IPS-18a (cell line): ENCODE data around the gene GPR179.
"Not testable (repeated sequence)": the region's sequence is repeated elsewhere in the genome, so short reads cannot be mapped to it uniquely, and the experiment has no call there.

Experiments
- H3K27ac ChIP-seq: one replicate; pipeline ENCODE4 v1.5.1; 2013; ENCODE audit warnings: low read length
- H3K27me3 ChIP-seq: one replicate; pipeline ENCODE4 v1.6.1; 2013; ENCODE audit warnings: mild to moderate bottlenecking, low read length; ENCODE audit not compliant: control insufficient read depth, insufficient read depth
- H3K36me3 ChIP-seq: one replicate; pipeline ENCODE4 v1.6.1; 2013; ENCODE audit warnings: low read depth, low read length; ENCODE audit not compliant: control insufficient read depth
- H3K4me1 ChIP-seq: one replicate; pipeline ENCODE4 v1.6.1; 2013; ENCODE audit warnings: low read depth, low read length; ENCODE audit not compliant: control insufficient read depth
- H3K4me3 ChIP-seq: one replicate; pipeline ENCODE4 v1.5.1; 2013; ENCODE audit warnings: low read length
- H3K9ac ChIP-seq: one replicate; pipeline ENCODE4 v1.6.1; 2013; ENCODE audit warnings: mild to moderate bottlenecking, low read length, moderate library complexity
- H3K9me3 ChIP-seq: one replicate; pipeline ENCODE4 v1.6.1; 2013; ENCODE audit warnings: low read depth, low read length; ENCODE audit not compliant: control insufficient read depth

Gene GPR179

DNA sequence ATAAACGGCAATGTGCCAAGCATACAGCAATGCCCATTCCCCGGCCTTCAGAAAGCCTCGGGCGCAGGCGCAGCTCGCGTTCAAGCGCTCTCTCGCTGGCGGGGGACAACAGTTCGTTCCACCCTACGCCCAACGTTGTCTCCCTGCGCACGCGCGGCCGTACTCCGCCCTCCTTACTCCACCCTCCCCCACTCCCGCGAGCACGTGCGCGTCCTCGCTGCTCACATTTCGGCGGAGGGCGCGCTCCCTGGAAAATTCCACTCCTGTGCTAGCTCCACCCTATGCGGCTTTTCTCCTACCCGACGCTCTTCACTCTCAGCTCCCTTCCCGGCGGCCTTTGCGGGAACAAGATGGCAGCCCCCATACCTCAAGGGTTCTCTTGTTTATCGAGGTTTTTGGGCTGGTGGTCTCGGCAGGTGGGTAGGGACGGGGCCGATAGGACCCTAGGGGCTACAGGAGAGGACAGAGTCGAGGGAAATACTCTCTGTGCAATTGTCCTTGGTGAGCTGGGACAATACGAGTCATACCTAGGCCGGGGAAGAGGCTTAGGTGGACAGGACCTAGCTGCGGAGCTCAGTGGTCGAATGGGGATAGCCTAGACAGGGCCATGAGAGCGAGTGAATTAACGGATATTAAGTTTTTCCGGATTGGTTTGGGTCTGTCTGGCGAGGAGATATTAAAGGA, 46.8 kb downstream of the GPR179 start, which contains the start of gene MRPL45:
TSS of gene MRPL45 (plus strand) at position 335 of the 684 bp plus-strand sequence. CDS start at position 351, 16 bp downstream.
- H3K9me3 ChIP-seq, H3K36me3 ChIP-seq, H3K27me3 ChIP-seq, H3K4me1 ChIP-seq: not testable (repeated sequence)
- peak within 1 kb of the TSS; percentile 81 for H3K9ac ChIP-seq
- peak within 1 kb of the TSS; percentile 82 for H3K27ac ChIP-seq
- peak within 1 kb of the TSS; percentile 75 for H3K4me3 ChIP-seq

DNA sequence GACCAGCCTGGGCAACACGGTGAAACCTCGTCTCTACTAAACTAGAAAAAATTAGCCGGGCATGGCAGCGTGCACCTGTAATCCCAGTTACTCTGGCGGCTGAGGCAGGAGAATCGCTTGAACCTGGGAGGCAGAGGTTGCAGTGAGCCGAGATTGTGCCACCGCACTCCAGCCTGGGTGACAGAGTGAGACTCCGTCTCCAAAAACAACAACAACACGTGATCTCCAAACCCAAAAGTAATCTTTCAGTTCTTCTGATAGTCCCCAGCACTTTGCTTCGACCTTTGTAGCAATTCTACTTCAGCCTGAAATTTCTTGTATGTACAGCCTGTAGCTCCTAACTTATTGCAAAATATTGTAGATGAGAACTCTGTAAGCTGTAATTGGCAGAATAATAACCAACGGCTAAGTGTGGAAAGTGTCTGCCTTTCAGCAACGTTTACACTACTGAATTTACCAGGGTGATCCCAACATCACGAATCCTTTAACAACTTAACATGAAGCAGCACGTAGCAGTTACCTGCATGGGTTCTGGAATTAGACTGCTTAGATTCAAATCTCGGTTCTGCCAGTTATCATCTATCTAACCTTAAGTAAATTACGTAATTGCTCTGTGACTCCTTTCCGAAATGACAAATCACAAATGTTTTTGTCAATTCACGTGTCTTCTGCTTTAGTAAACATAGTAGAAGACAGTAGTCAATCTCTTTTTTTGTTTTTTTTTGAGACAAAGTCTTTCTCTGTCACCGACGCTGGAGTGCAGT, 48.0 kb downstream of the GPR179 start:
- not testable (repeated sequence) for H3K27ac ChIP-seq, H3K4me1 ChIP-seq, H3K36me3 ChIP-seq, H3K9me3 ChIP-seq, H3K9ac ChIP-seq, H3K4me3 ChIP-seq, H3K27me3 ChIP-seq

DNA sequence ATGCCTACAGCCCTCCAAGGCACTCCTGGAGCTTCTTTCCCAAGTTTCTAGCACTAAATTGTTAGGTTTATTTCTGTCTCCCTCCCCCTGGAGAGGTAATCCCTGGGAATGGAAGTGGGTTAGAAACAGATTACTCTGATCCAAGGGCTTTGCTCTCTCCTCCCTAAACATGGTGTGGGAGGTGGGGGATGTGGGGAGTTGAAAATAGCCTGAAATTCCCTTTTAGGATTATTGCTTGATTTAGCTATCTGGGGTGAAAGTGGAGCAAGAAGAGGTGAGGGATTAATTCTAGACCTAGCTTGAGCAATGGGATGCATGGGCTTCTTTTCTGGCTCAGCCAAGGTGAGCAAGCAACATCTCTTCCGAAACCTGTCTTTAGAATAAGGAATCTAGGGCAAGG, 54.0 kb downstream of the GPR179 start:
- H3K4me3 ChIP-seq, H3K27ac ChIP-seq, H3K36me3 ChIP-seq, H3K27me3 ChIP-seq, H3K9ac ChIP-seq, H3K9me3 ChIP-seq, H3K4me1 ChIP-seq: not testable (repeated sequence)

DNA sequence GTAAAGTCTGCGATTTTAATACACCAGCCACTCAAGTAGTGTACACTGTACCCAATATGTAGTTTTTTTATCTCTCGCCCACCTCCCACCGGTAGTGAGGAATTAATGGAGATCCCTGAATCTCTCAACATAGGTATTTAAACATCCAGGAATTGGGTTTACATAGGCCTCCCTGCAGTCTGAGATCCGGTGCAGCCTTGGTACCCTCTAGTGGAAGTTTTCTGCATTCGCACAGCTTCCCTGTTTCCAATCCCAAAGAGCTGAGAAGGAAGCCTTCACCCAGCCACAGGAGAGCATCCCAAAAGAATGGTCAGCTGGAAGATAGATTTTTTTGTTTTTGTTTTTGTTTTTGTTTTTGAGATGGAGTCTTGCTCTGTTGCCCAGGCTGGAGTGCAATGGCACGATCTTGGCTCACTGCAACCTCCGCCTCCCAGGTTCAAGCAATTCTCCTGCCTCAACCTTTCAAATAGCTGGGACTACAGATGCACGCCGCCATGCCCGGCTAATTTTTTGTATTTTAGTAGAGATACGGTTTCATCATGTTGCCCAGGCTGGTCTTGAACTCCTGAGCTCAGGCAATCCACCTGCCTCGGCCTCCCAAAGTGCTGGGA, 55.4 kb downstream of the GPR179 start:
- not testable (repeated sequence) for H3K36me3 ChIP-seq, H3K9ac ChIP-seq

DNA sequence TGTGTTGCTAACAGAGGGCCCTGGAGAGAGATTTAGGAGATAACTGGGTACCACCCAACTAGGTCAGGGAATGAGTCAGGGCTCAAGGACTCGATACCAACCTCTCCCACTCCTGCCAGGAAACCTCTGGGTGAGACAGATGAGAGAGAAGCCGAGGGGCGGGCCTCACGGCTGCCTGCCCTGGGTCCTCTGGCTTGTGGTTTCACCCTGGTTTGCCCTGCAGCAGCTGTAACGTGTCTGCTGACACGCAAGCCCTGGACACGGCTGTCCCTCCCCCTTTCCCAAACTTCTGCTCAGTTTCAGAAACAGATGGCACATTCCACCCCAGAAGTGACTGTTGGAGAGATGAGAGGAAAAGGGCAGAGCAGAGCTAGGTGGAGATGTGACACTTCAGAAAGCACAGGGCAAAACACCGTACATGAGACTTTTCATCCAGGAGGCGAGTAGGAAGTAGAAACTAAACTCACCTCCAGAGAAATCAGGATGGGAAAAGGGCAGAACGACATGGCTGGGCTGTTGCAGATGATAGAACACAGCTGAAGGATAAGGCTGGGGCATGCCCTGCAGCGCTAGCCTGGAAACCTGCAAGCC, 57.2 kb downstream of the GPR179 start:
- H3K9me3 ChIP-seq, H3K4me1 ChIP-seq, H3K9ac ChIP-seq, H3K27me3 ChIP-seq, H3K4me3 ChIP-seq, H3K36me3 ChIP-seq, H3K27ac ChIP-seq: not testable (repeated sequence)

More for the DNA sequence above, 55.4 kb downstream of the GPR179 start:
- H3K4me3 ChIP-seq, H3K27ac ChIP-seq, H3K9me3 ChIP-seq, H3K27me3 ChIP-seq, H3K4me1 ChIP-seq: not testable (repeated sequence)

DNA sequence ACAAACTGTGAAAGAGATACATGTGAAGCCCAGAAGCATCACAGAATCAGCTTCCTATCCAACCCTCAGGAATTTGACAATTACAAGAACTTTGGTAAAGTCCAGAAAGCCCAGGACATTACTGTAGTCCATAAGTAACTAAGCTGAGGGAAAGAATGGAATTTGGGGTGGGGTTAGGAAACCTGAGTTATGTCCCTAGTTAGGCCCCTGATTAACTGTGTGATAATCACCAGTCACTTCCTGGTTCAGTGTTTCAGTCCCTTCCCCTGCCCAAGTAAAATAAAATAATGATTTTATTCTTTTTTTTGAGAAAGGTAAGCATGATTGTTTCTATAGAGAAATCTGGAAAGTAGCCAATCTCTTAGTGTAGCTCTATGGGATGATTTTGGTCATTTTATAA, 57.8 kb downstream of the GPR179 start:
- not testable (repeated sequence) for H3K36me3 ChIP-seq

More for the DNA sequence above, 57.8 kb downstream of the GPR179 start:
- H3K4me1 ChIP-seq, H3K4me3 ChIP-seq, H3K9ac ChIP-seq, H3K9me3 ChIP-seq, H3K27me3 ChIP-seq, H3K27ac ChIP-seq: not testable (repeated sequence)
